SK-N-SH treated with all-trans-retinoic acid at 6 μM for 48 hours (cell line): Measurements from ENCODE around the gene APBA2.

Experiments
- ATAC-seq: fragments of 200-7000 bp; cut with Tn5 transposase; 3 replicates; pipeline ENCODE4 v1.9.1; 2020; ENCODE audit warnings: mild to moderate bottlenecking, moderate library complexity
- ARNTL ChIP-seq: fragments of 450-650 bp; formaldehyde crosslinking; IDR thresholded peaks from 2 replicates; pipeline ENCODE4 v1.5.0; 2020; ENCODE audit warnings: low read depth, mild to moderate bottlenecking, moderate library complexity, borderline replicate concordance
- BACH2 ChIP-seq: fragments of 250-450 bp; sonication (Bioruptor Pico); IDR thresholded peaks from 2 replicates; pipeline ENCODE4 v1.9.0; 2021; ENCODE audit warnings: mild to moderate bottlenecking, borderline replicate concordance
- CREB5 ChIP-seq: fragments of 250-450 bp; sonication (Bioruptor Pico); IDR thresholded peaks from 2 replicates; pipeline ENCODE4 v1.5.1; 2020; ENCODE audit warnings: low read depth, mild to moderate bottlenecking, moderate library complexity
- CSDC2 ChIP-seq: fragments of 250-450 bp; sonication (Bioruptor Pico); IDR thresholded peaks from 2 replicates; pipeline ENCODE4 v1.5.0; 2020; ENCODE audit warnings: mild to moderate bottlenecking, moderate library complexity
- CSRNP3 ChIP-seq: fragments of 250-450 bp; sonication (Bioruptor Pico); IDR thresholded peaks from 2 replicates; pipeline ENCODE4 v1.5.1; 2021; ENCODE audit warnings: mild to moderate bottlenecking, moderate library complexity
- ESRRG ChIP-seq: fragments of 250-450 bp; sonication (Bioruptor Pico); IDR thresholded peaks from 2 replicates; pipeline ENCODE4 v1.6.1; 2021; ENCODE audit warnings: mild to moderate bottlenecking
- GLIS3 ChIP-seq: fragments of 250-450 bp; sonication (Bioruptor Pico); IDR thresholded peaks from 2 replicates; pipeline ENCODE4 v1.5.0; 2020; ENCODE audit warnings: mild to moderate bottlenecking, moderate library complexity
- ISL1 ChIP-seq: fragments of 250-450 bp; sonication (Bioruptor Pico); IDR thresholded peaks from 2 replicates; pipeline ENCODE4 v2.1.2; 2022; ENCODE audit warnings: mild to moderate bottlenecking, moderate library complexity
- OSR1 ChIP-seq: fragments of 250-450 bp; sonication (Bioruptor Pico); IDR thresholded peaks from 2 replicates; pipeline ENCODE4 v1.8.0; 2022; ENCODE audit warnings: moderate library complexity, mild to moderate bottlenecking, inconsistent platforms
- PATZ1 ChIP-seq: fragments of 250-450 bp; sonication (Bioruptor Pico); IDR thresholded peaks from 2 replicates; pipeline ENCODE4 v1.8.0; 2020; ENCODE audit warnings: mild to moderate bottlenecking, moderate library complexity, borderline replicate concordance
- PPARA ChIP-seq: fragments of 250-450 bp; sonication (Bioruptor Pico); IDR thresholded peaks from 2 replicates; pipeline ENCODE4 v1.5.0; 2020; ENCODE audit warnings: mild to moderate bottlenecking, borderline replicate concordance
- RARB ChIP-seq: fragments of 250-450 bp; sonication (Bioruptor Pico); IDR thresholded peaks from 2 replicates; pipeline ENCODE4 v1.8.0; 2021; ENCODE audit warnings: mild to moderate bottlenecking, moderate library complexity
- SNAI2 ChIP-seq: fragments of 250-450 bp; sonication (Bioruptor Pico); IDR thresholded peaks from 2 replicates; pipeline ENCODE4 v1.5.0; 2020; ENCODE audit warnings: mild to moderate bottlenecking, moderate library complexity
- TCF4 ChIP-seq: fragments of 250-450 bp; sonication (Bioruptor Pico); IDR thresholded peaks from 2 replicates; pipeline ENCODE4 v1.8.0; 2021; ENCODE audit warnings: mild to moderate bottlenecking, moderate library complexity, borderline replicate concordance
- TOX ChIP-seq: fragments of 250-450 bp; sonication (Bioruptor Pico); IDR thresholded peaks from 2 replicates; pipeline ENCODE4 v1.8.0; 2021; ENCODE audit warnings: mild to moderate bottlenecking, moderate library complexity, borderline replicate concordance
- TSHZ2 ChIP-seq: fragments of 250-450 bp; sonication (Bioruptor Pico); IDR thresholded peaks from 2 replicates; pipeline ENCODE4 v1.5.0; 2020; ENCODE audit warnings: mild to moderate bottlenecking, moderate library complexity
- ZC3H10 ChIP-seq: fragments of 250-450 bp; sonication (Bioruptor Pico); IDR thresholded peaks from 2 replicates; pipeline ENCODE4 v1.5.1; 2021; ENCODE audit warnings: mild to moderate bottlenecking, moderate library complexity
- ZFP3 ChIP-seq: fragments of 250-450 bp; sonication (Bioruptor Pico); IDR thresholded peaks from 2 replicates; pipeline ENCODE4 v1.5.0; 2020; ENCODE audit warnings: mild to moderate bottlenecking, moderate library complexity
- ZFP30 ChIP-seq: fragments of 450-650 bp; formaldehyde crosslinking; IDR thresholded peaks from 2 replicates; pipeline ENCODE4 v1.5.0; 2022; ENCODE audit warnings: mild to moderate bottlenecking, moderate library complexity
- ZNF565 ChIP-seq: fragments of 450-650 bp; formaldehyde crosslinking; conservative IDR thresholded peaks from 2 replicates; pipeline ENCODE4 v1.5.0; 2020; ENCODE audit warnings: low read depth, mild to moderate bottlenecking, moderate library complexity
- ZNF70 ChIP-seq: fragments of 450-650 bp; formaldehyde crosslinking; IDR thresholded peaks from 2 replicates; pipeline ENCODE4 v1.5.0; 2020; ENCODE audit warnings: mild to moderate bottlenecking, moderate library complexity
- ZNF8 ChIP-seq: fragments of 450-650 bp; formaldehyde crosslinking; IDR thresholded peaks from 2 replicates; pipeline ENCODE4 v1.5.0; 2020; ENCODE audit warnings: mild to moderate bottlenecking, moderate library complexity
- TF ChIP-seq, protein P1 (sequence below): fragments of 250-450 bp; sonication (Bioruptor Pico); IDR thresholded peaks from 2 replicates; pipeline ENCODE4 v1.8.0; 2021; ENCODE audit warnings: low read depth, mild to moderate bottlenecking, moderate library complexity, borderline replicate concordance

APBA2 gene

DNA sequence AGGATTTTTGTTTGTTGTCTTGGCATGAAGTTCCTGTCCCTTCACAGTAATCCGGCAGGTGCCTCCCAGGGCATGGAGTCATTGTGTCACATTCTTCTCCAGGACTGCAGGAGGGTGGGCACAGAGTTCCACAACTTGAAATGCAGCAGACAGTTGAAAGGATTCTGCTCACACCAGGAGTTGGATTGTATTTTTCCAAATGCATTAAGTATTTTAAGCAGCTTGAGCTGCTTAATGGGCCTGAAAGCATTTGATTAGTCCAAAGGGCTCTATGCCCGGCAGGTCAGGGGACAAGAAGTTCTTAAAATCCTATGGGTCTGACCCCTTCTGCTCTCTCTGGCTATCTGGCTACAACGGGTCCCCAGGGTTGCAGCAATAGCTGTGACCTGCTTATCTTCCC, 92.9 kb downstream of the APBA2 start:
- ATAC-seq = no peak
- TF ChIP-seq ARNTL (CRISPR knock-in tag) = no peak
- TF ChIP-seq PATZ1 = no peak
- TF ChIP-seq PPARA (CRISPR knock-in tag) = no peak
- TF ChIP-seq ZNF70 (CRISPR knock-in tag) = no peak
- no peak for TF ChIP-seq ISL1 (CRISPR knock-in tag)
- no peak for TF ChIP-seq ESRRG
- no peak for TF ChIP-seq TSHZ2 (CRISPR knock-in tag)
- TF ChIP-seq CREB5 (CRISPR knock-in tag) = no peak
- TF ChIP-seq TCF4 (CRISPR knock-in tag) = no peak
- no peak for TF ChIP-seq CSRNP3 (CRISPR knock-in tag)
- no peak for TF ChIP-seq SNAI2
- TF ChIP-seq CSDC2 (CRISPR knock-in tag) = no peak
- no peak for TF ChIP-seq ZFP30
- no peak for TF ChIP-seq ZFP3 (CRISPR knock-in tag)
- TF ChIP-seq, protein P1, sequence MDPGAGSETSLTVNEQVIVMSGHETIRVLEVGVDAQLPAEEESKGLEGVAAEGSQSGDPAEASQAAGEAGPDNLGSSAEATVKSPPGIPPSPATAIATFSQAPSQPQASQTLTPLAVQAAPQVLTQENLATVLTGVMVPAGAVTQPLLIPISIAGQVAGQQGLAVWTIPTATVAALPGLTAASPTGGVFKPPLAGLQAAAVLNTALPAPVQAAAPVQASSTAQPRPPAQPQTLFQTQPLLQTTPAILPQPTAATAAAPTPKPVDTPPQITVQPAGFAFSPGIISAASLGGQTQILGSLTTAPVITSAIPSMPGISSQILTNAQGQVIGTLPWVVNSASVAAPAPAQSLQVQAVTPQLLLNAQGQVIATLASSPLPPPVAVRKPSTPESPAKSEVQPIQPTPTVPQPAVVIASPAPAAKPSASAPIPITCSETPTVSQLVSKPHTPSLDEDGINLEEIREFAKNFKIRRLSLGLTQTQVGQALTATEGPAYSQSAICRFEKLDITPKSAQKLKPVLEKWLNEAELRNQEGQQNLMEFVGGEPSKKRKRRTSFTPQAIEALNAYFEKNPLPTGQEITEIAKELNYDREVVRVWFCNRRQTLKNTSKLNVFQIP (CRISPR knock-in tag) = no peak
- TF ChIP-seq ZNF565 (CRISPR knock-in tag) = no peak
- TF ChIP-seq RARB (CRISPR knock-in tag) = no peak
- TF ChIP-seq TOX (CRISPR knock-in tag) = no peak
- TF ChIP-seq OSR1 = no peak
- no peak for TF ChIP-seq ZC3H10 (CRISPR knock-in tag)

GRCh38 chr15:28979208-28979841, 93.6 kb downstream of the APBA2 start:
- no peak for TF ChIP-seq CSRNP3 (CRISPR knock-in tag)
- TF ChIP-seq OSR1 = no peak
- no peak for TF ChIP-seq BACH2 (CRISPR knock-in tag)
- no peak for TF ChIP-seq GLIS3 (CRISPR knock-in tag)
- no peak for TF ChIP-seq ZNF70 (CRISPR knock-in tag)
- no peak for TF ChIP-seq PATZ1
- TF ChIP-seq, protein P1 (CRISPR knock-in tag) = no peak
- no peak for TF ChIP-seq ZNF8 (CRISPR knock-in tag)
- TF ChIP-seq PPARA (CRISPR knock-in tag) = no peak
- TF ChIP-seq RARB (CRISPR knock-in tag) = no peak
- no peak for TF ChIP-seq ESRRG
- TF ChIP-seq ZNF565 (CRISPR knock-in tag) = no peak
- TF ChIP-seq ZFP3 (CRISPR knock-in tag) = no peak
- no peak for TF ChIP-seq ZC3H10 (CRISPR knock-in tag)
- no peak for TF ChIP-seq ZFP30
- TF ChIP-seq CSDC2 (CRISPR knock-in tag) = no peak

More at GRCh38 chr15:28979208-28979841, 93.6 kb downstream of the APBA2 start:
- no peak for ATAC-seq
